Measurements from ENCODE around the gene CFDP1. TPM values are rescaled to one million over a fixed set of nuclear protein-coding genes. Genes with fewer than 3 reads are reported as not detected.

The CFDP1 gene
- total and polyA plus RNA-seq, 2 of the 13 experiments (the other 11 are each of a cell fraction or from before 2014, with no cell fraction given) = 78.6 to 153 TPM

DNA sequence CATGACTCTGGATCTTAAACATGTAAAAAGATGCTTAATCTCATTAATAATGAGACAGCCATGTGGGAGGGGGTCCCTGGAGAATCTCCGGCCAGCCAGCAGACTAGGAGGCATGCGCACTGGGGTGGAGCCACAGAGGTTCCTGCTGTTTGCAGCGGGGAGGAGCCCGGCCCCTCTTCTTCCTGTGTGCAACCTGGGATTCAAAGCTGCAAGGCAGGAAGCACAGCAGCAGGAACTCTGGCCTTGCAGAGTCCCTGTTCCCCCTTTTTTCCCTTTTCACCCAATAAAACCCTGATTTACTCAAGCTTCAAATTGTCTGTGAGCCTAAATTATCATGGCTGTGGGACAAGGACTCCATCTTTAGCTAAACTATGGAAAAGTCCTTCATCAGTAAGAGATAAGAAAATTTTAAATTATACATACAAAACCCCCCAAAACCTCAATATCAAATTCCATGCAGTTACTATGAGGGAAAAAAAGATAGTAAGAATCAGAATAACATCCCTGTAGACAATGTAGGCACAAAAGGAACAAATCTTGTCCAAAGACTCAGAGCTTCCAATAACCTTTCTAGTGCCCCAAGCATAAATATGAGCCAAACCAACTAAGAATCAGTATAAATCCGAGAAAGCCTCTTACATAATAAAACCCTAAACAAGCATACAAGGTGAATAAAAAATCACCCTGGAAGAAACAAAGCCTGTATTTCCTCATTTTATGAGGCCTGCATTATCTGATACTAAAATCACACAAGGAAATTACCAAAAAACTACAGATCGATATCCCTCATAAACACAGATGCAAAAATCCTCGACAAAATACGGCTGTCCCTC, 12.1 kb downstream of the CFDP1 start (continued):
- TF ChIP-seq PAXIP1 (CRISPR knock-in tag; conservative IDR thresholded peaks at IDR 0.05) (peak; percentile 62), E2F1 (CRISPR knock-in tag; IDR thresholded peaks at IDR 0.05) (no peak), TMF1 (CRISPR knock-in tag; IDR thresholded peaks at IDR 0.05; ENCODE audit: low read depth) (no peak), HNRNPK (IDR thresholded peaks at IDR 0.05; ENCODE audit: low read depth, low read length, poor library complexity, severe bottlenecking) (no peak), EEA1 (CRISPR knock-in tag; IDR thresholded peaks at IDR 0.05; ENCODE audit: borderline replicate concordance) (no peak), SUZ12 (IDR thresholded peaks at IDR 0.05; ENCODE audit: low read depth, low read length) (no peak), BHLHE40 (IDR thresholded peaks at IDR 0.05; ENCODE audit: low read length) (no peak), NR1H2 (CRISPR knock-in tag; IDR thresholded peaks at IDR 0.05; ENCODE audit: borderline replicate concordance, low read depth) (no peak), GABPB1 (CRISPR knock-in tag; IDR thresholded peaks at IDR 0.05) (peak; percentile 85), SMAD9 (CRISPR knock-in tag; IDR thresholded peaks at IDR 0.05) (no peak), ZNF431 (CRISPR knock-in tag; IDR thresholded peaks at IDR 0.05; ENCODE audit: borderline replicate concordance, low read depth) (no peak), HOXA7 (CRISPR knock-in tag; IDR thresholded peaks at IDR 0.05) (no peak), NFE2L1 (CRISPR knock-in tag; IDR thresholded peaks at IDR 0.05; ENCODE audit: borderline replicate concordance) (no peak), ATF7 (IDR thresholded peaks at IDR 0.05) (no peak), ATF7 (CRISPR knock-in tag; IDR thresholded peaks at IDR 0.05) (no peak), POLR2AphosphoS5 (IDR thresholded peaks at IDR 0.05; ENCODE audit: low read depth, low read length) (peak; percentile 66), ZNF891 (CRISPR knock-in tag; IDR thresholded peaks at IDR 0.05) (no peak)
- TF ChIP-seq, protein P1, sequence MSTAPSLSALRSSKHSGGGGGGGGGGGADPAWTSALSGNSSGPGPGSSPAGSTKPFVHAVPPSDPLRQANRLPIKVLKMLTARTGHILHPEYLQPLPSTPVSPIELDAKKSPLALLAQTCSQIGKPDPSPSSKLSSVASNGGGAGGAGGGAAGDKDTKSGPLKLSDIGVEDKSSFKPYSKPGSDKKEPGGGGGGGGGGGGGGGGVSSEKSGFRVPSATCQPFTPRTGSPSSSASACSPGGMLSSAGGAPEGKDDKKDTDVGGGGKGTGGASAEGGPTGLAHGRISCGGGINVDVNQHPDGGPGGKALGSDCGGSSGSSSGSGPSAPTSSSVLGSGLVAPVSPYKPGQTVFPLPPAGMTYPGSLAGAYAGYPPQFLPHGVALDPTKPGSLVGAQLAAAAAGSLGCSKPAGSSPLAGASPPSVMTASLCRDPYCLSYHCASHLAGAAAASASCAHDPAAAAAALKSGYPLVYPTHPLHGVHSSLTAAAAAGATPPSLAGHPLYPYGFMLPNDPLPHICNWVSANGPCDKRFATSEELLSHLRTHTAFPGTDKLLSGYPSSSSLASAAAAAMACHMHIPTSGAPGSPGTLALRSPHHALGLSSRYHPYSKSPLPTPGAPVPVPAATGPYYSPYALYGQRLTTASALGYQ (CRISPR knock-in tag; IDR thresholded peaks at IDR 0.05) = no peak
- TF ChIP-seq, protein P2, sequence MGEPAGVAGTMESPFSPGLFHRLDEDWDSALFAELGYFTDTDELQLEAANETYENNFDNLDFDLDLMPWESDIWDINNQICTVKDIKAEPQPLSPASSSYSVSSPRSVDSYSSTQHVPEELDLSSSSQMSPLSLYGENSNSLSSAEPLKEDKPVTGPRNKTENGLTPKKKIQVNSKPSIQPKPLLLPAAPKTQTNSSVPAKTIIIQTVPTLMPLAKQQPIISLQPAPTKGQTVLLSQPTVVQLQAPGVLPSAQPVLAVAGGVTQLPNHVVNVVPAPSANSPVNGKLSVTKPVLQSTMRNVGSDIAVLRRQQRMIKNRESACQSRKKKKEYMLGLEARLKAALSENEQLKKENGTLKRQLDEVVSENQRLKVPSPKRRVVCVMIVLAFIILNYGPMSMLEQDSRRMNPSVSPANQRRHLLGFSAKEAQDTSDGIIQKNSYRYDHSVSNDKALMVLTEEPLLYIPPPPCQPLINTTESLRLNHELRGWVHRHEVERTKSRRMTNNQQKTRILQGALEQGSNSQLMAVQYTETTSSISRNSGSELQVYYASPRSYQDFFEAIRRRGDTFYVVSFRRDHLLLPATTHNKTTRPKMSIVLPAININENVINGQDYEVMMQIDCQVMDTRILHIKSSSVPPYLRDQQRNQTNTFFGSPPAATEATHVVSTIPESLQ (CRISPR knock-in tag; conservative IDR thresholded peaks at IDR 0.05) = 0 out of 2 replicates have a peak, but pooled peaks have one; percentile 20
- TF ChIP-seq, protein P3, sequence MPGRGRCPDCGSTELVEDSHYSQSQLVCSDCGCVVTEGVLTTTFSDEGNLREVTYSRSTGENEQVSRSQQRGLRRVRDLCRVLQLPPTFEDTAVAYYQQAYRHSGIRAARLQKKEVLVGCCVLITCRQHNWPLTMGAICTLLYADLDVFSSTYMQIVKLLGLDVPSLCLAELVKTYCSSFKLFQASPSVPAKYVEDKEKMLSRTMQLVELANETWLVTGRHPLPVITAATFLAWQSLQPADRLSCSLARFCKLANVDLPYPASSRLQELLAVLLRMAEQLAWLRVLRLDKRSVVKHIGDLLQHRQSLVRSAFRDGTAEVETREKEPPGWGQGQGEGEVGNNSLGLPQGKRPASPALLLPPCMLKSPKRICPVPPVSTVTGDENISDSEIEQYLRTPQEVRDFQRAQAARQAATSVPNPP (CRISPR knock-in tag; IDR thresholded peaks at IDR 0.05) = no peak

Measured in HepG2 (cell line).